Tibial nerve (tissue), 4 donors: ENCODE results near the gene PLCB4. TPM values are rescaled to one million over a fixed set of nuclear protein-coding genes. Genes with fewer than 3 reads are reported as not detected.

ENCODE experiments used
- DNase-seq, 2 donors: peaks; one replicate each; pipeline ENCODE4 v3.0.0-alpha.2; 2019; ENCODE audit warnings: low spot score in 2 of 2
- H3K27ac ChIP-seq, 4 donors: fragments of 200-600 bp; sonication (generic) in 3 of 4; one replicate each; pipeline ENCODE4 v1.5.1; 2017 to 2019; ENCODE audit warnings: mild to moderate bottlenecking in 1 of 4
- H3K27me3 ChIP-seq, 2 donors: fragments of 200-600 bp; sonication (generic) in 1 of 2; one replicate each; pipeline versions ENCODE4 v1.5.1 to v1.6.0; 2017 to 2019
- H3K36me3 ChIP-seq, 3 donors: fragments of 200-600 bp; sonication (generic); one replicate each; pipeline ENCODE4 v1.5.1; 2018 to 2019
- H3K4me1 ChIP-seq, 4 donors: fragments of 200-600 bp; sonication (generic) in 3 of 4; one replicate each; pipeline ENCODE4 v1.5.1; 2017 to 2019
- H3K4me3 ChIP-seq, 4 donors: fragments of 200-600 bp; sonication (generic) in 3 of 4; one replicate each; pipeline ENCODE4 v1.5.1; 2017 to 2019; ENCODE audit warnings: mild to moderate bottlenecking in 1 of 4, moderate library complexity in 1 of 4
- H3K9me3 ChIP-seq, 4 donors: fragments of 200-600 bp; sonication (generic) in 3 of 4; one replicate each; pipeline ENCODE4 v1.5.1; 2017 to 2019
- CTCF ChIP-seq, 5 experiments: fragments of 200-600 bp in 3 of 5; fragments of 450-650 bp in 2 of 5; sonication (generic) in 3 of 5; IDR thresholded peaks; one replicate each; pipeline ENCODE4 v1.5.1; 2016 to 2019; ENCODE audit warnings: antibody characterized with exemption in 5 of 5, mild to moderate bottlenecking in 3 of 5, moderate library complexity in 2 of 5
- EP300 ChIP-seq, 2 donors: sonication (generic); formaldehyde crosslinking; IDR thresholded peaks; one replicate each; pipeline ENCODE4 v1.6.1; 2017; ENCODE audit warnings: antibody characterized with exemption in 2 of 2, mild to moderate bottlenecking in 1 of 2
- POLR2A ChIP-seq, 2 donors: fragments of 450-650 bp; IDR thresholded peaks; one replicate each; pipeline ENCODE4 v1.6.1; 2017; ENCODE audit warnings: antibody characterized with exemption in 2 of 2, mild to moderate bottlenecking in 2 of 2, moderate library complexity in 2 of 2
- WGBS, 2 donors: methylation state at CpG; one replicate each; pipeline ENCODE4 v1.1.5; 2018; 5-methylcytosine and 5-hydroxymethylcytosine counted together
- total RNA-seq, 4 donors: library from RNA; depleted of rRNA; stranded (reverse); fragments of >200 nt; gene quantifications; one replicate each; pipeline ENCODE4 v1.1.0, GENCODE V29; 2016

Gene PLCB4
- total RNA-seq, 4 donors from 2014 or later: 35.7 to 52.9 (median 40.1) TPM

GRCh38 chr20:9308056-9308455 lies 239.2 kb downstream of the PLCB4 start:
- 93 to 100% methylated on average over 1 of the region's 1 CpG for WGBS, 2 donors
- Histone ChIP-seq H3K4me1 (peaks cover 0 to 6% (median 0%) of the 10 kb centered on the region in 4 donors), H3K27me3 (no peaks in the 10 kb centered on the region), H3K9me3 (no peaks in the 10 kb centered on the region), H3K36me3 (peaks cover 0 to 5% (median 0%) of the 10 kb centered on the region in 3 donors), H3K4me3 (no peak overlapping the region), H3K27ac (no peak overlapping the region)
- DNase-seq: no peak
- TF ChIP-seq CTCF (IDR thresholded peaks at IDR 0.05): no peak
- no peak for TF ChIP-seq POLR2A (IDR thresholded peaks at IDR 0.05)
- no peak for TF ChIP-seq EP300 (IDR thresholded peaks at IDR 0.05)

DNA sequence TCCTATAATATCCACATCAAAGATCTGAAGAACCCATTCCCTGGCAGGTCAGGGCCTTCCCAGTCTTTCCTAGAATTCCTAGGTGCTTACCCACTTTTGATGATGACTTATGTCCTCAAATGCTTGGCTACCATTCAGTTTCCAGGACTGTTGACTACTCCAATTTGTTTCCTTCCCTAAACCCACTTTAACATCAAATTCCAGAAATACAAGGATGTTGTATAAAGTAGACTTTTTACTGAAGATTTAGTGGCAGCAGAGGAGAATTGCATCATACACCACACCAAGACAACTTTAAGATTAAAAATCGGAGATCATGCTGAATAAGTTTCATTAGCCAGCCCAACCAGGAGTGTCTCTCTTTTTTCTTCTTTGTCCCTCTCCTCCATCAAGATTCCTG lies 242.2 kb downstream of the PLCB4 start:
- H3K4me1 ChIP-seq: peaks cover 0 to 6% (median 0%) of the 10 kb centered on the region in 4 donors
- peaks cover 0 to 12% (median 0%) of the 10 kb centered on the region in 3 donors for H3K36me3 ChIP-seq
- no peak for DNase-seq
- H3K9me3 ChIP-seq: no peaks in the 10 kb centered on the region
- H3K4me3 ChIP-seq: no peak overlapping the region
- no peak overlapping the region for H3K27ac ChIP-seq
- 81 to 87% methylated on average over 1 of the region's 1 CpG for WGBS, 2 donors
- no peak for TF ChIP-seq EP300 (IDR thresholded peaks at IDR 0.05)
- TF ChIP-seq CTCF (IDR thresholded peaks at IDR 0.05): no peak
- TF ChIP-seq POLR2A (IDR thresholded peaks at IDR 0.05): no peak
- H3K27me3 ChIP-seq: no peaks in the 10 kb centered on the region

DNA sequence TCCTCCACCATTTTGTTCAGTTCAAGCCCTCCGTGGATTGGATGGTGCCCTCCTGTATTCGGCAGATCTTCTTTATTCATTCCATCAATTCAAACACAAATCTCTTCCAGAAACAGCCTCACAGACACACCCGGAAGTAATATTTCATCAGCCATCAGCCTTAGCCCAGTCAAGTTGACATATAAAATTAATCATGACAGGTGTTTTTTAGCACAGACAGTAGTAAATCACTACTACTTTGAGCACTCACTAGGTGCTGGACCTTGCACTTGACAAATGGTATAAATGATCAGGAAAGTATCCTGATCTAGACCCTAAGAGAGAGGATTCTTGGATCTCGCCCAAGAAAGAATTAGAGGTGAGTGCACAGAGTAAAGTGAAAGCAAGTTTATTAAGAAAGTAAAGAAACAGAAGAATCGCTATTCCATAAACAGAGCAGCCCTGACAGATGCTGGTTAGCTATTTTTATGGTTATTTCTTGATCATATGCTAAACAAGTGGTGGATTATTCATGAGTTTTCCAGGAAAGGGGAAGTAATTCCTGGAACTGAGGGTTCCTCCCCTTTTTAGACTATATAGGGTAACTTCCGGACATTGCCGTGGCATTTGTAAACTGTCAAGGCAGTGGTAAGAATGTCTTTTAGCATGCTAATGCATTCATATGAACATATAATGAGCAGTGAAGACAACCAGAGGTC lies 250.9 kb downstream of the PLCB4 start:
- Histone ChIP-seq H3K4me1 (peaks cover 0 to 10% (median 0%) of the 10 kb centered on the region in 4 donors), H3K4me3 (no peak overlapping the region), H3K9me3 (no peaks in the 10 kb centered on the region), H3K27me3 (no peaks in the 10 kb centered on the region), H3K36me3 (no peaks in the 10 kb centered on the region), H3K27ac (no peak overlapping the region)
- WGBS, 2 donors: 60 to 62% methylated on average over 7 of the region's 7 CpGs
- no peak for DNase-seq
- no peak for TF ChIP-seq CTCF (IDR thresholded peaks at IDR 0.05)

- Histone ChIP-seq H3K9me3 (no peaks in the 10 kb centered on the region), H3K4me1 (peaks cover 0 to 10% (median 0%) of the 10 kb centered on the region in 4 donors), H3K27me3 (no peaks in the 10 kb centered on the region), H3K36me3 (no peaks in the 10 kb centered on the region), H3K4me3 (no peak overlapping the region), H3K27ac (no peak overlapping the region)
- TF ChIP-seq EP300 (IDR thresholded peaks at IDR 0.05) (no peak), CTCF (IDR thresholded peaks at IDR 0.05) (no peak), POLR2A (IDR thresholded peaks at IDR 0.05) (no peak)
- DNase-seq: no peak
- 89 to 96% methylated on average over 2 of the region's 2 CpGs for WGBS, 2 donors
These were observed 252.1 kb downstream of the PLCB4 start for GRCh38 chr20:9321007-9321406.

GRCh38 chr20:9322661-9323060 lies 253.8 kb downstream of the PLCB4 start:
- TF ChIP-seq EP300 (IDR thresholded peaks at IDR 0.05) (no peak), POLR2A (IDR thresholded peaks at IDR 0.05) (no peak), CTCF (IDR thresholded peaks at IDR 0.05) (no peak)
- H3K9me3 ChIP-seq: no peaks in the 10 kb centered on the region
- H3K27me3 ChIP-seq: no peaks in the 10 kb centered on the region
- no peak overlapping the region for H3K4me3 ChIP-seq
- H3K4me1 ChIP-seq: peaks cover 0 to 10% (median 0%) of the 10 kb centered on the region in 4 donors
- 86 to 96% methylated on average over 1 of the region's 1 CpG for WGBS, 2 donors
- no peaks in the 10 kb centered on the region for H3K36me3 ChIP-seq
- no peak for DNase-seq
- H3K27ac ChIP-seq: no peak overlapping the region
